GM21423 (cell line): Measurements from ENCODE around the gene TEAD1.

Experiments
- ATAC-seq: cut with Tn5 transposase; IDR thresholded peaks from one replicate; pipeline ENCODE4 v1.9.1; 2021; ENCODE audit warnings: mild to moderate bottlenecking, moderate library complexity; ENCODE audit not compliant: unreplicated experiment

TEAD1 gene

DNA sequence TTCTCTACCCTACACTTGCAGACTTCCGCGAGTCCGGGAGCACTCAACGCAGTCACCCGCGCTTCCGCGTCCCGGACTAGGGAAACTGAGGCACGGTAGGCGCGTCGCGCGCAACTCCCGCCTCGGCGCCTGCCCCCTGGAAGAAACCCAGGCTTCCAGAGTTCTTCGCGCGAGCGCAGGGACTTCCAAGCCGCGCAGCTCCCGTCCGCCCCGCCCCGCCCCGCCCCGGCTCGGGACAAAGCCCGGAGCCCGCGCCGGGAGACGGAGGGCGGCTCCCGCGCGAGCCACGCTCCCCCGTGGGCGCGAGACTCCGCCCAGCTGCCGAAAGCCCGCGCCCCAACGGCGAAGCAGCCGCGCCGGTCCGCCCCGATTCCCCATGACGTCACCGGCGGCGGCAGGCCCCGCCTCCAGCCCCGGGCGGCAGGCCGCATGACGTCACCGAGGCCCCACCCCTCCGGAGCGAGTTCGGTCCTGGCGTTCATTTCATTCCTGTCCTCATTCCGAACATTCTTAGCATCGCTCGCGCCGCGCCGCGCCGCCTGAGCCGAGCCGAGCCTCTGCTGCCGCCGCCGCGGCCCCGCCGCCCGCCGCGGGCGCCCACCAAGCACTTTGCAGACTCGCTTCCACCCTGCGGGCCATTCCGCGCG lies at the start of gene TEAD1:
TEAD1 (plus strand) TSS at position 498 of the 647 bp plus-strand sequence.
- peak; percentile 84 for ATAC-seq

DNA sequence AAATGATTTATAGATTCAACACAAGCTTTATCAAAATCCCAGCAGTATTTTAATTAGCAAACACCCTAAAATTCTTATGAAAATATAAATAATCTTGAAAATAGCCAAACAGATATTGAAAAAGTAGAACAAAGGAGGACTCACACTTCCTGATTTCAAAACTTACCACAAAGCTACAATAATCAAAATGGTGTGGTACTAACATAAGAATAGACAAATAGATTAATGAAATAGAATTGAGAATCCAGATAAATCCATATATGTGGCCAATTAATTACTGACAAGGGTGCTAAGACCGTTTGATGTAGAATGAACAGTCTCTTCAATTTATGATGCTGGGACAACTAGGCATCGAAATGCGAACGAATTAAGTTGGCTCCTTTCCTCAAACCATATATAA lies 49.6 kb upstream of the TEAD1 start:
- ATAC-seq = no peak

DNA sequence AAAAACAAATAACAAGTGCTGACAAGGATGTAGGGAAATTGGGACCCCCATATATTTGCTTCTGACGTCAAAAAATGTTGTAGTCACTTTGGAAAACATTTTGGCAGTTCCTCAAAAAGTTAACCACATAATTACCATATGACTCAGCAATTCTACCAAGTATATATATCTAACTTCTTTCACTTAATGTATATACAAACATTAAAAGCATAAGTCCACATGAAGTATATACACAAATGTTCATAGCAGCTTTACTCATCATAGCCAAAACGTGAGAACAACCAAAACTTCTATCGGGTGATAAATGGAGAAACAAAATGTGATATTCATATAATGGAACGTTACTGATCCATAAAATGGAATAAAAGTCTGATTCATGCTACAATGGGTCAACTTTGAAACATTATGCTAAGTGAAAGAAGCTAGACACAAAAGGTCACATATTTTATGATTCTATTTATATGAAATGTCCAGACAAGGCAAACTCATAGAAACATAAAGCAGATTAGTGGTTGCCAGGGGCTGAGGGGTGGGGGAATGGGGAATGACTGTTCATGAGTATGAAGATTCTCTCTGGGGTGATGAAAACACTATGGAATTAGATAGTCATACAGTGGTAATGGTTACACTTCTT lies 48.7 kb upstream of the TEAD1 start:
- no peak for ATAC-seq

DNA sequence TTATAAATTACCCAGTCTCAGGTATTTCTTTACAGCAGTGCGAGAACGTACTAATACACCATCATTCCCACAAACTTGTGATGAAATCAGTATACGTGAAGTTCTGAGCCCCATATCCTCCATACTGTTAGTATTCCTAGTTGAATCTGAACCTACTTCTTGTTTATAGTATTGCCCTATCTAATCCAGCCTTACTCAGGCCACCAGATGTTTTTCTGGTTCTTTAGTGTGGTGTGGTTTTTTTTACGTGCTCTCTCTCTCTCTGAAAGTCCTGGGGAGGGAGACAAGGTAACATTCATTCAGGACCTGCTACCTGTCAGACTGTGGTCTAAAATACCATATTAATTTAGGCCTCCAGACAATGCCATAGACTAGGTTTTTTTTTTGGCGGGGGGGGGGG lies 47.6 kb upstream of the TEAD1 start:
- no peak for ATAC-seq

DNA sequence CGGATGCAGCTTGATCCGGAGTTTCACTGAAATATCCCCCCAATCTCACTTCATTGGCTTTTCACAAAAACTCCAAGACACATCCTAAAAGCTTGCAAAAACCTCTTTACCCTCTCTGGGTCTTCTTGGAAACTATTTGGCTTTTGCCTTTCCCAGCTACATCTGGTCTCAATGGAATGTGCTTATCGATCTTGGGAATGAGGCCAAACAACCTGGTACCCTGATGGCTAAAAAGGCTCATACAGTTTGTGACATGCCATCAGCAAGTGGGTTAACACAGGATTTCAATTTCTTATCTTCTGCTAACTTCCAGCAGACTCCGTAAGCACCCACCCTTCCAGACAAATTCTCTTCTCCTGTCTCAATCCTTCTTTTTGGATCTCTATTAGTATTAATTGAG lies 45.9 kb upstream of the TEAD1 start:
- ATAC-seq = no peak

DNA sequence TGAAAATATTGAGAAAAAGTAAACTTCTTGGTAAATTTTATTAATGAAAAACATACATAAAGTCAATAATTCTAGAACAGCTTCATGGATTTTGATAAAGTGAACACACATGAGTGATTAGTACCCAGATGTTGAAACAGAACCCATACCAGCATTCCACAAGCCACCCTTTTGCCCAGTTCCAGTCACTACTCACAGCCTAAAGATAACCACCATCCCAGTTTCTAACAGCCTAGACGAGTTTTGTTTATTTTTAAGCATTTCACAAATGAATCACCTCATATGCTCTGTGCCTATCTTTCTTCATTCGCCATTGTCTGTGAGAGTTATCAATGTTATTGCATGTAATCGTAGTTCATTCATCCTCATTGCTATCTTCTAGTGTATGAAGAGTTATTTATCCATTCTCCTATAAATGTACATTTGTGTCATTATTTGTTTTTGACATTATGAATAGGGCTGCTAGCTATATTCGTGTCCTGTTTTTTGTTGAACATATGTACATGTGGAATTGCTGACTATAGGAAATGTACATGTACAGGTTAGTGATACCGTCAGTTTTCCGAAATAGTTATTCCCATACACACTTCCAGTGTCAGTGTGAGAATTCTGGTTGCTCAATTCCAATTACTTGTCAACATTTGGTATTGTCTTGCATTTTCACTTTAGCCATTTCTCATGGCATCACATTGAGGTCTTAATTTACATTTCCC lies 44.5 kb upstream of the TEAD1 start:
- ATAC-seq = no peak

DNA sequence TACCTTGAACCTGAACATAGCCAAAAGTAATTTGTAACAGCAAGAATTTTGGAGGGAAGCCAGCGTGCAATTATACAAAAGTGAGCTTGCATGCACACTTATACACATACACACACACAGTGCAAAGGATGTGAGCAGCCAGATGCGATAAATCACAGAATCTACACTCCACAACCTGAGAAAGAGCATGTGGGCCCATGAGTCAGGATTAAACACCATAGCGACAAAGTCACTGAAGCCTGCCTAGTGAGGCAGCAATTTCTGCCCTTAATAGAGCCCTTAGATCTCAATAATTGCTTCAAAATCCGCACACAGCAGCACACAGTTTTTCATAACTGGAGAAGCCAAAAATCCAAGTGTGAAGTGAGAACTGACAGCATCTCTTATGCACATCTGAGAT lies 42.6 kb upstream of the TEAD1 start:
- ATAC-seq = no peak

DNA sequence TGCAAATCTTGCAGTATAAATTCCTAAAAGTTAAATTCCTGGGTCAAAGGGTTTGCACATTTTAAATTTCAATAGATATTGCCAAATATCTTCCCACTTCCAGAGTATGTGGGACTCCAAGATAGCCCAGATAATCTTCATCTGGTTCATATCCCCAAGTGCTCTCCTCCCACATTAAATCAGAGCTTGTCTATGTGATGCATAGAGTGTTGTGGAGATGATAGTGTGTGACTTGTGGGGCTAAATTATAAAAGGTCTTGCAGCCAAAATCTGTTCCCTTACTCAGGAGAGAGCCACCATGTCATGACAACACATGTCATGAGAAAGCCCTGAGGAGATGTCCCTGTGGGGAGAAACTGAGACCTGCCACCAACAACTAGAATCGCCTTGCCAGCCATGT lies 39.9 kb upstream of the TEAD1 start:
- ATAC-seq = no peak

DNA sequence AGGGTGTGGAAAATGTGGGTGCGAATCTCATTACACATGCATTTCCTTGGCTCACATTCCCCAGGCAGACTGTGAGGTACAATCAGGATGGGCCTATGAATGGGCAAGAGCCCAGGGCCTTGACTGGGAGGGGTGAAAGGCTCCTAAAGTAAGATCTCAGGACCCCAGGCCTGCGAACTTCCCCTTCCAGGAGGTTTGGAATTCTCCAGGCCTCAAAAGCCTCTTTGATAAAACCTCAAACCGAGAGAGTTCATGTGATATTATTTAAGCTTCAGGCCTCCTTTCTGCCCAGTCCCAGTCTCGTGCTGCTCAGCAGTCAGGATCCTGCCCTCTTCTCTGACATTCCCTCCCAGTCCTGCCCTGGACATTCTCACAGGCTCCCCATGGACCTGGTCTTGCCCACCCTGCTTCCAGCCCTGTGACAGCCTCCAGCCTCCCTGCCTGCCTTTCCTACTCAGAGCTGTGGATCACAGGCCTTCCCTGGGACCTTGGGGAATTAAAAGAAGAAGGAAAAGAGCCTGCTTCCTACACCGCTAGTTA lies 37.3 kb upstream of the TEAD1 start:
- no peak for ATAC-seq

DNA sequence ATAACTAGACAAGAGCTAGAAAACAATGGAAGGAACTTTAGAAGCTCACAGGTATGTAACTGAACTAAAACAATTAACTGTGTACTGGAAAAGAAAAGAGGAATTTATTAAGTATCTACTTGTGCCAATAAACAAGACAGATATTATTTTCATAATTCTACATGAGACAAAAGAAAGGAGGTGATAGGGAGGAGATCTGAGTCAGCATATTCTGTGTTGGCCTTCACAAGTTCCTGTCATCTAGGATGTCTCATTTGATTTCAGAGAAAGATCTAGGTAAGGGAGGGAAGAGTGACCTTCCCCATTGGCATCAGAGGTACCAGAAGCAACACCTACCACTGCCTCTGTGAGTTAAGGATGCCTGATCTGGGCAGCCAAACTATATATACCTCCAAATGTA lies 34.8 kb upstream of the TEAD1 start:
- no peak for ATAC-seq

DNA sequence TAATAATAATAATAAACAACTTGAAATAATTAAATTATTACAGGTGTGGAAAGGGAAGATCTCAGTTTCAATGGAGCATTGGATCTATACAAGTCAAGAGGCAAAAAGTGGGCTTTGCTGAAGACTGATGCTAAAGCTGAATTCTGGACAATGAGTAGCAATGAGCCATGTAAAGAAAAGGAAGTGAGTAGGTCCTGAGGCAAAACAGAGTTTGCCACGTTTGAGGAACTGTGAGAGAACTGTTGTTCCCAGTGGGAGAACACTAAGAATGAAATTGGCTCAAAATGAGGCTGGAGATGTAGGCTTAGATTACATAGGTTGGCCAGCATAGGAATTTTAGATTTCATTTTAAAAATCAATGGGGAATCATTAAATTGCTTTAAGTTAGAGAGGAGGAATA lies 33.9 kb upstream of the TEAD1 start:
- ATAC-seq = no peak

DNA sequence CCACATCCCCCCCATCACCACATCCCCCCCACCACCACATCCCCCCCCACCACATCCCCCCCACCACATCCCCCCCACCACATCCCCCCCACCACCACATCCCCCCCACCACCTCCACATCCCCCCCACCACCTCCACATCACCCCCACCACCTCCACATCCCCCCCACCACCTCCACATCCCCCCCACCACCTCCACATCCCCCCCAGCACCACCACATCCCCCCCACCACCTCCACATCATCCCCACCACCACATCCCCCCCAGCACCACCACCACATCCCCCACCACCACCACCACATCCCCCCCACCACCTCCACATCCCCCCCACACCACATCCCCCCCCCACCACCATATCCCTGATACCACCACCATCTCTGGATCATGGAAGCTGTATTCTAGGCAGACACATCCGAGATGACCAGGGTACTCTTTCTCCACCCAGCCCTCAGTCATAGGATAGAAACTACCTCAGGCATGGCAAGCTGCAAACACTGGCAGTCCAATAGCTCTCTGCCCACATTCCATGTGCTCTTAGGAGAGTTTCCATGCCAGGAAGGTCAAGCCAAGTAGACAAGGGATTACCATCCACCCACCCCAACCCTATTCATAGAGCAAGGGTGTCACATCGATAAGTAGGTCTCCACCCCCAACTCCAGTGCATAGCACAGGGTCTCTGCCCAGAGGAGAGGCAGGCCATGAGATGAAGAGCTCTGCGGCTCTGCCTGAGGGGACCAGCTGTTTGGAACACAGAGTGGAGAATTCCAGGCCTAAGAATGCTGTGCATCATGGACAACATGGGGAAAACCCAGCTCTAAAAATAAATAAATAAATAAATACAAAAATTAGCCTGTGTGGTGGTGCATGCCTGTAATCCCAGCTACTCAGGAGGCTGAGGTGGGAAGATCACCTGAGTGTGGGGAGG lies 33.0 kb upstream of the TEAD1 start:
- ATAC-seq = no peak

DNA sequence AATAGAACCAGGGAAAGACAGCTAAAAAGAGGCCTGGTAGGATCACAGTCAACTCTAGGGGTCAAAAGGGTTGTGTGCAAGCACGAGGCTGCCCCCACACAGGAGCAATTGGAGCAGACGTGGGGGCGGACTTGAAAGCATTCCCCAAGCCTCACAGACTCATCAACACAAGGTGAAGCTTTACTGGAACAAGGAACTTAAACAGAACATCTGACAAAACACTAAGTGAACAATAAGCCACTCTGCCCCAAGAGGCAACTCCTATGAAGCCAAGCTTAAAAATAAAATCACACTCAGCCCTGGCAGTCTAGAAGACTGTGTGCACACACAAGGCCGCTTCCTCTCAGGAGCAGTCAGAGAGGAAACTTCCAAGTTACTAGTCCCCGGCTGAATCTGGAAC lies 32.2 kb upstream of the TEAD1 start:
- ATAC-seq = no peak

DNA sequence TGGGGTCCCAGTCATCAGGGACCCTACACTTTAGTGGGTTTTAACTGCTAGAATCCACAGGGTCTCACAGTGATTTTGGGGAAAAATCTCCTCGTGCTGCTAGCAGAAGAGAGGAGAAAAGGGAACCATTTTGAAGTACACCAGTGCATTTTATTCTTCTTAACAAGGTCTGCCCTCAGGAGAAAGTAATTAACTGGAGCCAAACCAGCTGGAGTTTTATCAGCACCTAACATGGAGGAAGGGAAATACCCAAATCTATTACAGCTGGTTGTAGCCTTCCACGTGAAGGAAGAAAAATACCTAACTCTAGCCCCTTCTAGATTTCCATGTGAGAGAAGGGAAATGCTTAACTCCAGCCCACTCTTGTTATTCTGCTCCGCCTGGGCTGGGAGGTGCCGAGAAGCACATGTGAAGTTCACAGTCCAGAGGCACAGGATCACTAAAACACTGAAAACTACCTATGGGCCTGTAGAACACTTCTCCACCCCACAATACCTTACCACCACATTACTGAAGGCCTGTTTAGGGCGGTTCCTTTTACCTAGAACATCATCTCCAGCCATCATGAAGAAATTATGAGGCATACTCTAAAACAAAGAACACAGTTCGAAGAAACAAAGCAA lies 31.3 kb upstream of the TEAD1 start:
- ATAC-seq = no peak

DNA sequence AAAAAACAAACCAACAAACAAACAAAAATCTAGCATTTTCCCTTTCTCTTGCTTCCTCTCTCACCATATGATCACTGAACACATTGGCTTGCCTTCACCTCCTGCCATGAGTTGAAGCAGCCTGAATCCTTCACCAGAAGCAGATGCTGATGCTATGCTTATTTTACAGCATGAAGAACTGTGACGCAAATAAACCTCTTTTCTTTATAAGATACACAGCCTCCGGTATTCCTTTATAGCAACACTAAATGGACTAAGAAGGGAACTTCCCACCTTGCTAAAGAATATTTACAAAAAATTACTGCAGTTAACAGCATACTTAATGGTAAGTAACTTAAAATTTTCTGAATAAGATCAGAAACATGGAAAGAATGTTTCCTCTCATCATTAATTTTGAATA lies 27.7 kb upstream of the TEAD1 start:
- ATAC-seq = no peak

DNA sequence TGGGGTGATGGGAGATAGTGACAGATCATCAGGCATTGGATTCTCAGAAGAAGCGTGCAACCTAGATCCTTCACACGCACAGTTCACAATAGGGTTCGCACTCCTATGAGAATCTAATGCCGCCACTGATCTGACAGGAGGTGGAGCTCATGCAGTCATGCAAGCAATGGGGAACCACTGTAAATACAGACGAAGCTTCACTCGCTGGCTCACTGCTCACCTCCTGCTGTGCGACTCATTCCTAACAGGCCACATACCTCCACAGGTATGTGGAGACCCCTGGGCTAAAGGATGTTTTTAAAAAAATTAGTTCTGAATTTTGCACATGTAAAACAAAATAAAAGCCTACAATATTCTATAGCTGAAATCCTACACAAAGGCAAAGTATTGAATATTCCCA lies 20.5 kb upstream of the TEAD1 start:
- no peak for ATAC-seq

DNA sequence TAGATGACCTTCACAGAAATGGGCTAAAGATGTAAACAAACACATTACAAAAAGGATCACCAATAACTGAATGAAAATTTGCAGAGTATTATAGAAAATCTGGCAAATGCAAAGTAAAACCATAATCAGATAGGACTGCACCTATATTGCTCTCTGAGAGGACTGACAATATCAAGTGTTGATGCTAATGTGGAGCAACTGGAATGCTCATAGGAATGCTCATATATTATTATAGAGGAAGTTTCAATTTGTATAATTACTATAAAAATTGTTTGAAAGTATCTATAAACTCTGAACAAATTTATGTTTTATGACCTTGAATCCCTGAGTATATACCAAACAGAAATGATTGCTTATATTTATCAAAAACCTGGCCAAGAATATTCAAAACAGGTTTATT lies 18.4 kb upstream of the TEAD1 start:
- no peak for ATAC-seq

DNA sequence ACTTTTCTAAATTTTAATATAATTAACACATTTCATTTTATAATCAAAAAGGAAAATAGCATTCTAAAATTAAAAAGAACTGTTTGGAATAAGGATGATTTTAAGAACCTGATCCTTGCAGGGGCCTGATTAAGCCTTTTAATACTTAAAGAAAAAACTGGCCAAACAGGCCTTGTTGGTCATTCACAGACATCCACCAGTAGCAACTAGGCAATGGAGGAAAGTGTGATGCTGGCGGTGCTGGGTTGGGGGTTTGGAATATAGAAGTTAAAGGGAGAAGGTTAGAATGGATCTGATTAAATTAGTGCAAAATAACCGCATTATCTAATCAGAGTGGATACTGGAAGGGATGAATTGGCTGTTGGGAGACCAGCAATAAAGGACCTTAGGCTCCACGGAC lies 16.9 kb upstream of the TEAD1 start:
- no peak for ATAC-seq

DNA sequence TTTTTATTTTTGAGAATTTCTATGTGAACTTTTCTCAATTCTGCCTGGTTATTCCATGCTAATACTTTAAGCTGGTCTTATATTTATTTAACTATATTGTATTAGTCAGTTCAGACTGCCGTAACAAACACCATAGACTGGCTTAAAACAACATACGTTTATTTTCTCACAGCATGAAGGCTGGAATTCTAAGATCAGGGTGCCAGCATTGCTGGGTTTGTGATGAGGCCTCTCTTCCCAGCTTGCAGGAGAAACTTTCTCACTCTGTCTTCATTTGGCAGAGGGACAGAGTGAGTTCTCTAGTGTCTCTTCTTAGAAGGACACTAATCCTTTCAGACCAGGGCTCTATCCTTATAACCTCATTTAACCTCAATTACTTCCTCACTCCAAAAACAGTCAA lies 16.2 kb upstream of the TEAD1 start:
- no peak for ATAC-seq

DNA sequence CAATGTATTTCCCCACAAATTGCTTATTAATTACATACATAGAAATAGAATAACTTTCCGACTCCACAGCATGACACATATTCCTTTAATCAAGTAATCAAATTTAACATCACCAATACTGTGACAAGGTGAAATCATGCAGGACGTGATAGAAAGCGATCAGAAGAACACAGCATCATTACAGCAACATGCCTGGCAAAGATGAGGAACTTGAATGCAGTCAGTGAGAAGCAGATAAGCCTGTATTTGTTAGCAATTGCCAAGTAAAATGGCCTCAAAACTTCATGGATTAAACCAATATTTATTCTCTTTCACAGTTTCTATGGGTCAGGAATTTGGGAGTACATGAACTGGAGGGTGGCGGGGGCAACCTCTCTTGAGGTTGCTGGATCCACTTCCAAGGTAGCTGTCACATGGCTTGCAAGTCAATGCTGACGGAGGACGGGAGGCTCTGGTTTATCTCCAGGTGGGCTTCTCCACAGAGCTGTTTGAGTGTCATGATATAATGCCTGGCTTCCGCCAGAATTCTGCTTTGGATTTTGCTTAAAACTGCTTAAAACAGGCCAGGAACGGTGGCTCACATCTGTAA lies 12.0 kb upstream of the TEAD1 start:
- no peak for ATAC-seq
